GM18502 (cell line): ENCODE data around the gene CALHM4.
"Not testable (repeated sequence)": the region's sequence is repeated elsewhere in the genome, so short reads cannot be mapped to it uniquely, and the experiment has no call there.

ENCODE experiments used
- ATAC-seq: cut with Tn5 transposase; IDR thresholded peaks from one replicate; pipeline ENCODE4 v1.9.1; 2021; ENCODE audit warnings: mild to moderate bottlenecking; ENCODE audit not compliant: unreplicated experiment, poor library complexity

CALHM4 gene

GRCh38 chr6:116571683-116572000 is 18.1 kb downstream of the CALHM4 start:
- ATAC-seq, result no peak

- no peak for ATAC-seq
Measured at GRCh38 chr6:116572162-116572561, 18.6 kb downstream of the CALHM4 start.

GRCh38 chr6:116575227-116575626 is 21.7 kb downstream of the CALHM4 start:
- ATAC-seq, result no peak

GRCh38 chr6:116577486-116577885 is 23.9 kb downstream of the CALHM4 start:
- no peak for ATAC-seq

GRCh38 chr6:116578335-116578734 is 24.8 kb downstream of the CALHM4 start:
- no peak for ATAC-seq

- ATAC-seq, result no peak
Measured at GRCh38 chr6:116579143-116579542, 25.6 kb downstream of the CALHM4 start.

GRCh38 chr6:116580198-116580597 is 26.6 kb downstream of the CALHM4 start:
- ATAC-seq, result no peak

GRCh38 chr6:116586276-116586675 is 32.7 kb downstream of the CALHM4 start:
- ATAC-seq, result no peak

- no peak for ATAC-seq
Measured at GRCh38 chr6:116586738-116587137, 33.2 kb downstream of the CALHM4 start.

GRCh38 chr6:116595247-116595646 is 41.7 kb downstream of the CALHM4 start:
- ATAC-seq, result no peak

GRCh38 chr6:116596815-116597214 is 43.3 kb downstream of the CALHM4 start:
- ATAC-seq, result no peak

- ATAC-seq, result not testable (repeated sequence)
Measured at GRCh38 chr6:116603916-116604315, 50.4 kb downstream of the CALHM4 start.

GRCh38 chr6:116604868-116605267 is 51.3 kb downstream of the CALHM4 start:
- ATAC-seq, result not testable (repeated sequence)

- ATAC-seq, result no peak
Measured at GRCh38 chr6:116605935-116606334, 52.4 kb downstream of the CALHM4 start.
